ENCODE results near the gene RPS6KA6. TPM values are rescaled to one million over a fixed set of nuclear protein-coding genes. Genes with fewer than 3 reads are reported as not detected.

RPS6KA6 gene
- total RNA-seq, 4 donors from 2014 or later, result 0.05 to 0.40 (median 0.20) TPM

DNA sequence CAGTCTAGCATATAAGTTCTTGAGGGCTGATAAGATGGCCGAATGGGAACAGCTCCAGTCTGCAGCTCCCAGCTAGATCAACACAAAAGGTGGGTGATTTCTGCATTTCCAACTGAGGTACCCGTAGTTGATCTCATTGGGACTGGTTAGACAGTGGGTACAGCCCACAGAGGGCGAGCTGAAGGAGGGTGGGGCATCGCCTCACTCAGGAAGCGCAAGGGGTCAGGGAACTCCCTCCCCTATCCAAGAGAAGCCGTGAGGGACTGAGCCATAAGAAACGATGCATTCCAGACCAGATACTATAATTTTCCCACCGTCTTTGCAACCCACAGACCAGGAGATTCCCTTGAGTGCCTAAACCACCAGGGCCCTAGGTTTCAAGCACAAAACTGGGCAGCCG is 109.0 kb downstream of the RPS6KA6 start:
- no peak for ATAC-seq
- Histone ChIP-seq H3K9me3 (no peaks in the 10 kb centered on the region), H3K27me3 (no peaks in the 10 kb centered on the region), H3K27ac (no peak overlapping the region), H3K4me3 (no peak overlapping the region), H3K4me1 (no peaks in the 10 kb centered on the region), H3K36me3 (no peaks in the 10 kb centered on the region)
- intact Hi-C loops (cut with DNase I; ENCODE audit: low total_unique reads), result no loop called here
- no peak for DNase-seq
- in situ Hi-C loops (cut with MboI; ENCODE audit: low sequenced_read_pairs in 4 of 4), result no loop called here
- TF ChIP-seq, protein P1, sequence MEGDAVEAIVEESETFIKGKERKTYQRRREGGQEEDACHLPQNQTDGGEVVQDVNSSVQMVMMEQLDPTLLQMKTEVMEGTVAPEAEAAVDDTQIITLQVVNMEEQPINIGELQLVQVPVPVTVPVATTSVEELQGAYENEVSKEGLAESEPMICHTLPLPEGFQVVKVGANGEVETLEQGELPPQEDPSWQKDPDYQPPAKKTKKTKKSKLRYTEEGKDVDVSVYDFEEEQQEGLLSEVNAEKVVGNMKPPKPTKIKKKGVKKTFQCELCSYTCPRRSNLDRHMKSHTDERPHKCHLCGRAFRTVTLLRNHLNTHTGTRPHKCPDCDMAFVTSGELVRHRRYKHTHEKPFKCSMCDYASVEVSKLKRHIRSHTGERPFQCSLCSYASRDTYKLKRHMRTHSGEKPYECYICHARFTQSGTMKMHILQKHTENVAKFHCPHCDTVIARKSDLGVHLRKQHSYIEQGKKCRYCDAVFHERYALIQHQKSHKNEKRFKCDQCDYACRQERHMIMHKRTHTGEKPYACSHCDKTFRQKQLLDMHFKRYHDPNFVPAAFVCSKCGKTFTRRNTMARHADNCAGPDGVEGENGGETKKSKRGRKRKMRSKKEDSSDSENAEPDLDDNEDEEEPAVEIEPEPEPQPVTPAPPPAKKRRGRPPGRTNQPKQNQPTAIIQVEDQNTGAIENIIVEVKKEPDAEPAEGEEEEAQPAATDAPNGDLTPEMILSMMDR (IDR thresholded peaks at IDR 0.05 in 4 of 5, conservative IDR thresholded peaks at IDR 0.05 in 1 of 5), result no peak
- no peak for TF ChIP-seq POLR2A (IDR thresholded peaks at IDR 0.05)

DNA sequence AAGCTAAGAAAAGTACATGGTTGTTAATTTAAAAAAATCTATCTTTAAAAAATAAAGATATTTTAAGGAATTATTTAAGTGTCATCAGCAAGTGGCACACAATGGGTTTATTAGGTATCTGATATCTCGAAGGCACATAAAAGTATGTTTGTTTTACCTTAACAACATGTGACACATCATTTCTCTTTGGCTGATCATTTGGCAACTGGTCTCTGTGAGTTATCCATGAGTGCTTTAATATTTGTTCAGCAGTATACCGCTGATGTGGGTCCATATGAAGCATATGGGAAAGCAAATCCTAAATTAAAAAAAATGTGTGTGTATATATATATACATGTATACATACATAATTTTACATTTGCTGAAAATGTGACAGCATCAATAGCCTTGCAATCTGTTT is 123.2 kb downstream of the RPS6KA6 start:
- in situ Hi-C loops (cut with MboI; ENCODE audit: low sequenced_read_pairs in 4 of 4) (no loop called here), intact Hi-C loops (cut with DNase I; ENCODE audit: low total_unique reads) (no loop called here)
- H3K4me1 ChIP-seq, result no peaks in the 10 kb centered on the region
- no peaks in the 10 kb centered on the region for H3K27me3 ChIP-seq
- H3K9me3 ChIP-seq, result no peaks in the 10 kb centered on the region
- H3K4me3 ChIP-seq, result no peak overlapping the region
- DNase-seq, result no peak
- no peaks in the 10 kb centered on the region for H3K36me3 ChIP-seq
- no peak overlapping the region for H3K27ac ChIP-seq
- no peak for ATAC-seq
- no peak for TF ChIP-seq POLR2A (IDR thresholded peaks at IDR 0.05)
- TF ChIP-seq, protein P1 (IDR thresholded peaks at IDR 0.05 in 4 of 5, conservative IDR thresholded peaks at IDR 0.05 in 1 of 5), result no peak

DNA sequence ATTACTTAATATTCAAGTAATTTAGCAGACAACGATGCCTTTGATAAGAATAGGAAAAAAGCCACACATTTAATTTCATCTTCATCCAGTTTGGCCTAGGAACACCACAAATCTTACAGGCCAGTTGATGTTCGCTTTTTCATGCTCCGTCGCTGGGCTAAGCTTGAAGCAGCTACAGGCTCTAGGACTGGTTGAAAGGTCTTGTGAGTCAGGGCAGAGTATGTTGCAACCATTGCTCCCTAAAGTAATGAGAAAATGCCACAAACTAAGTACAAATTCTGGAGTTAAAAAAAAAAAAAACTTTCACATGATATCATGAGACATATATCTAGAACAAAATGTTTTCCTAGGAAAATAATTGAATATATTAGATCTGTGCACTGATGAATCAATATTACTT is 123.8 kb downstream of the RPS6KA6 start:
- in situ Hi-C loops (cut with MboI; ENCODE audit: low sequenced_read_pairs in 4 of 4) (no loop called here), intact Hi-C loops (cut with DNase I; ENCODE audit: low total_unique reads) (no loop called here)
- H3K4me3 ChIP-seq, result no peak overlapping the region
- no peak for ATAC-seq
- TF ChIP-seq, protein P1 (IDR thresholded peaks at IDR 0.05 in 4 of 5, conservative IDR thresholded peaks at IDR 0.05 in 1 of 5), result no peak
- no peak for TF ChIP-seq POLR2A (IDR thresholded peaks at IDR 0.05)
- H3K9me3 ChIP-seq, result no peaks in the 10 kb centered on the region
- H3K27me3 ChIP-seq, result no peaks in the 10 kb centered on the region
- H3K4me1 ChIP-seq, result no peaks in the 10 kb centered on the region
- no peak overlapping the region for H3K27ac ChIP-seq
- H3K36me3 ChIP-seq, result no peaks in the 10 kb centered on the region
- no peak for DNase-seq

DNA sequence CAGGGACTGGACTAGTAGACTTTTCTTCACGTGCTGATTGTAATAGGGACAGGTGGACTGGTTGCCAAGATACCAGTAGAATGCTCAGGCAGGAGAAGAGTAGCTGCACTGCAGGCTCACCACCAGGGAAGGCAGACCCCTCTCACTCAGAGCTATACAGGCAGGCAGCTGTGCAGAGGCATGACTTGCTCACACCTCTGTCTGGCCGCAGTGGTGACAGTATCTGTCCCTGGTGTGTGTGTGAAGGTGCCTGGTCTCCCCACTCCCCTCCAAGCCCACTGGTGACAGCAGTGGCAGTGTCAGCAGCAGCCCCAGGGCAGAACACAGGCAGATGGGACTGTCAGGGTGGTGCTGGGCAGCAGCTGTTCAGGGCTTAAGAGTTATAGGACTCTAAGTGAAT is 140.7 kb downstream of the RPS6KA6 start:
- in situ Hi-C loops (cut with MboI; ENCODE audit: low sequenced_read_pairs in 4 of 4), result no loop called here
- TF ChIP-seq, protein P1 (IDR thresholded peaks at IDR 0.05 in 4 of 5, conservative IDR thresholded peaks at IDR 0.05 in 1 of 5), result no peak
- no peak for TF ChIP-seq POLR2A (IDR thresholded peaks at IDR 0.05)

DNA sequence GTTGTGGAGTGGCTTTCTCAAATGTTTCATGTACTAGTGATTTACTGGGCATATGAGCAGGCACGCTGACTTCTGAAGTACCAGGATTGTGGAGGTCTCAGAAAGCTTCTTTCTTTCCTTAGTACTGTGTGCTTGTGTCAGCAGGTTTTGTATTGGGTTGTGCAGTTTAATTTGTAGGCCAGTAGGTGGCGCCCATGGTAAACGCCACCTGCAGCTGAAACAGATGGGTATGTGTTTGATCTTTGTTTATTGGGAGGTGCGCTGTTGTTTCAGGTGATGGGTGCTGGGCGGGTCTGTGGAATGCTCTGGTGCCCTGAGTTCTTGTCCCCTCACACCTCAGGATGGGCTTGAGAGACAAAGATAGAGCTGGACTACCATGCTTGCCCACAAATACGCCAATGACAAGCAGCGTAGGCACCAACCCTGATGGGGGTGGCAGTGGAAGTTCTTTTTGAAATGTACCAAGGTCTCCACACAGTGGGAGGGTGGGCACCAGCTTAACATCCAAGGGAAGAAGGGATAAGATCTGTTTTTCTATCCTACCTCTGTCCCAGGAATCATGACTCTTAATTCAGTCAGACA is 141.5 kb downstream of the RPS6KA6 start:
- ATAC-seq, result no peak

More for the DNA sequence above, 140.7 kb downstream of the RPS6KA6 start:
- no peak for ATAC-seq
- H3K9me3 ChIP-seq, result no peaks in the 10 kb centered on the region
- H3K4me3 ChIP-seq, result no peak overlapping the region
- H3K27me3 ChIP-seq, result no peaks in the 10 kb centered on the region
- H3K4me1 ChIP-seq, result no peaks in the 10 kb centered on the region
- no peak for DNase-seq
- intact Hi-C loops (cut with DNase I; ENCODE audit: low total_unique reads), result no loop called here
- H3K36me3 ChIP-seq, result no peaks in the 10 kb centered on the region
- no peak overlapping the region for H3K27ac ChIP-seq

More for the DNA sequence above, 141.5 kb downstream of the RPS6KA6 start:
- Histone ChIP-seq H3K27me3 (no peaks in the 10 kb centered on the region), H3K36me3 (no peaks in the 10 kb centered on the region), H3K4me3 (no peak overlapping the region), H3K9me3 (no peaks in the 10 kb centered on the region), H3K27ac (no peak overlapping the region), H3K4me1 (no peaks in the 10 kb centered on the region)
- in situ Hi-C loops (cut with MboI; ENCODE audit: low sequenced_read_pairs in 4 of 4), result no loop called here
- intact Hi-C loops (cut with DNase I; ENCODE audit: low total_unique reads), result no loop called here
- TF ChIP-seq POLR2A (IDR thresholded peaks at IDR 0.05), result no peak
- TF ChIP-seq, protein P1 (IDR thresholded peaks at IDR 0.05 in 4 of 5, conservative IDR thresholded peaks at IDR 0.05 in 1 of 5), result peak in 2 of 5 experiments; percentile 13 to 57
- no peak for DNase-seq

Measured in gastrocnemius medialis (tissue), 4 donors.